ENCODE results near the gene TTC24. TPM values are rescaled to one million over a fixed set of nuclear protein-coding genes. Genes with fewer than 3 reads are reported as not detected.

TTC24 gene
- total and polyA plus RNA-seq, 4 donors, result not detected

DNA sequence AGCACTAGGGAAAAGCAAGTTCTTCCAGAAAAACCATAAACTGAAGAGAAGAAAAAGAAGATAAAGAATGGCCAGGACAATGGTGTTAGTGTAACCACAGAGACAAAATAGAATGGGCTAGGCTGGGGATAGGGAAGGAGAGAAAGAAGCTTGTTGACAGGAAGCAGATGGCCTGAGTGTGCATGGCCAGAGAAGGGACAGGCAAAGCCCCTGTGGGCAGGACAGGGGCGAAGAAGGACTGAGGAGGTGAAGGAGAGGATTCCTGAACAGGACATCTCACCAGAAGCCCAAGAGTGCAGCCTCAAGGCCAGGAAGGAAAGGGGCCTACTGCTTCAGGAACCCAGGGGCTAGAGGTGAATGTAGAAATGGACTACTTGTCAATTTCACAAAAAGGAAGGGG lies 36.5 kb upstream of the TTC24 start:
- Histone ChIP-seq H3K36me3 (ENCODE audit: control insufficient read depth, insufficient read depth, low read length) (peaks cover 2% of the 10 kb centered on the region), H3K27ac (ENCODE audit: low read depth, low read length) (no peak overlapping the region), H3K4me1 (ENCODE audit: control insufficient read depth, insufficient read depth, low read length) (no peaks in the 10 kb centered on the region), H3K4me3 (ENCODE audit: low read depth, low read length) (no peak overlapping the region), H3K9me3 (ENCODE audit: control insufficient read depth, insufficient read depth, low read length) (no peaks in the 10 kb centered on the region), H3K27me3 (ENCODE audit: control insufficient read depth, insufficient read depth, low read length) (no peaks in the 10 kb centered on the region)
- no peak for DNase-seq (ENCODE audit: low read depth in 4 of 6, low spot score in 6 of 6)
- WGBS (ENCODE audit: insufficient coverage), result 71% methylated on average over 1 of the region's 1 CpG

DNA sequence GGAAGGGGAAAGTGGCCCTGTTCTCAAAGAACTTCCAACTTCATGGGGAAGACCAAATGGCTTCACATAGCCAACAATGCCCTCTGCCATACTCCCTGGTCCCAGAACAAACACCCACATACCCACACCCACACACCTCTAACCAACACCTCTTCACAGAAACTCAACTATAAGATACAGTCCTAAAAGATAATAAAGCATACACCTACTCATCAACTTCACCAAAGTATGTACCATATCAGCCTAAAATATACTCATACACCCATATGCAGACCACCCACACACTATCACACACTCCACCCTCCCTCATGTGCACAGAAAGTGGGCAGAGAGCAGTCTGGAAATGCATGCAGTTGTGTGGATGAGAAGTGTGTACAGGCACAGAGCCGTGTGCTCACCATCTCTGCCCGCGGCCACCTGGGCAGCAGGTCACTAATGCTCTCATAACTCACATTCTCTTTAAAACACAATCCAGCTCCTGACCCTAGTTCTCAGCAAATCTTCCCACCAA lies 34.9 kb upstream of the TTC24 start:
- Histone ChIP-seq H3K4me3 (ENCODE audit: low read depth, low read length) (no peak overlapping the region), H3K36me3 (ENCODE audit: control insufficient read depth, insufficient read depth, low read length) (peaks cover 8% of the 10 kb centered on the region), H3K9me3 (ENCODE audit: control insufficient read depth, insufficient read depth, low read length) (no peaks in the 10 kb centered on the region), H3K4me1 (ENCODE audit: control insufficient read depth, insufficient read depth, low read length) (no peaks in the 10 kb centered on the region), H3K27ac (ENCODE audit: low read depth, low read length) (no peak overlapping the region), H3K27me3 (ENCODE audit: control insufficient read depth, insufficient read depth, low read length) (no peaks in the 10 kb centered on the region)
- DNase-seq (ENCODE audit: low read depth in 4 of 6, low spot score in 6 of 6), result no peak
- WGBS (ENCODE audit: insufficient coverage), result 94% methylated on average over 3 of the region's 3 CpGs

DNA sequence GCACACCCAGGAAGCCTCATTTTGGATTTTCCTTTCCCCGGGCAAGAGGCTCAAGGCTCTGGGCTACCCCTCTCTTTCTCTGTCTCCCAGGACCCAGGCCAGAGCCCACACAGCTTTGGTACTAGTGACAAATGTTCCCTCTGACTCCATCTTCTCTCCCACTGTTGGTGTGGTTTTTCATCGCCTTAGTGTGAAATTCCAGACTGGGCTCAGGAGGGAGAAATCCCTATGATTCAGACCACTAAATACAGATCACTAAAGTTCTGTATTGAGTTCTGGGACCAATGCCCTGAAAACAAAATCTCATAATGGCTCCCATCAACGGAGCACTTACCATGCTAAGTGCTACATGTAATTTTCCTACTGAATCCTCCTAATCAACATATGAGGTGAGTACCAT lies 33.3 kb upstream of the TTC24 start:
- Histone ChIP-seq H3K36me3 (ENCODE audit: control insufficient read depth, insufficient read depth, low read length) (peaks cover 8% of the 10 kb centered on the region), H3K4me1 (ENCODE audit: control insufficient read depth, insufficient read depth, low read length) (no peaks in the 10 kb centered on the region), H3K4me3 (ENCODE audit: low read depth, low read length) (no peak overlapping the region), H3K27me3 (ENCODE audit: control insufficient read depth, insufficient read depth, low read length) (no peaks in the 10 kb centered on the region), H3K9me3 (ENCODE audit: control insufficient read depth, insufficient read depth, low read length) (no peaks in the 10 kb centered on the region), H3K27ac (ENCODE audit: low read depth, low read length) (no peak overlapping the region)
- DNase-seq (ENCODE audit: low read depth in 4 of 6, low spot score in 6 of 6), result no peak
- WGBS (ENCODE audit: insufficient coverage), result 100% methylated on average over 1 of the region's 3 CpGs

DNA sequence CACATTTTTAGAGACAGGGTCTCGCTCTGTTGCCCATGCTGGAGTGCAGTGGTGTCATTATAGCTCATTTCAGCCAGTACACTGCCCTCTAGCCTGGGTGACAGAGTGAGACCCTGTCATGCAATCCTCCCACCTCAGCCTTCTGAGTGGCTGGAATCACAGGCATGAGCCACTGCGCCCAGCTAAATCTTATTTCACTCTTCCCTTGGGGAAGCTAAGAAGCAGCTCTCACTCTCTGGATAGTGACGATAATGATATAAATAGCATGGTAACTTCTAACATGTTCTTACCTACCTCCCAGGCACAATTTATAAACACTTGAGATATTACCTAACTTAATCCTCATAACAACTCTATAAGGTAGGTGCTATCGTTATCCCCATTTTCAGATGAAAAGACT lies 32.1 kb upstream of the TTC24 start:
- Histone ChIP-seq H3K9me3 (ENCODE audit: control insufficient read depth, insufficient read depth, low read length) (no peaks in the 10 kb centered on the region), H3K4me1 (ENCODE audit: control insufficient read depth, insufficient read depth, low read length) (no peaks in the 10 kb centered on the region), H3K36me3 (ENCODE audit: control insufficient read depth, insufficient read depth, low read length) (peaks cover 8% of the 10 kb centered on the region), H3K27ac (ENCODE audit: low read depth, low read length) (no peak overlapping the region), H3K27me3 (ENCODE audit: control insufficient read depth, insufficient read depth, low read length) (no peaks in the 10 kb centered on the region), H3K4me3 (ENCODE audit: low read depth, low read length) (no peak overlapping the region)
- DNase-seq (ENCODE audit: low read depth in 4 of 6, low spot score in 6 of 6), result no peak
- WGBS (ENCODE audit: insufficient coverage), result no CpG with 5 or more reads among the region's 4 CpGs

DNA sequence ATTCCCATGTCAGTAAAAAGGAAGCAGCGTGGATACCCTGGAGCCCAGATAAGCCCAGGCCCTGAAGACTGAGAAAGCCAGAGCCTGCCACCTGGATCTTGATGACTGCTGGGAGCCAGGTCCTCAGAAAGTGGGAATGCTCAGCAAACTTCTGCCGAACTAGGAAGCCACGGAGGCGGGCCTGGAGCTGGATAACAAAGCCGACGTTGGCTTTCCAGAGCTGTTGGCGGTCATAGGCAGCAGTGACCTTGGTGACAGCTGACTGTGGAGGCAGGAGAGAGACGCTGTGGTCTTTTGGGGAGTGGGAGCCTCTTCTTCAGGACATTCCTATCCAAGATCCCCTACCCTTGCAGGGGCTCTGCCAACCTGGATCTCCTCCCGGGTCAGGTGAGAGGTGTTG lies 31.5 kb upstream of the TTC24 start:
- no peaks in the 10 kb centered on the region for H3K9me3 ChIP-seq (ENCODE audit: control insufficient read depth, insufficient read depth, low read length)
- H3K36me3 ChIP-seq (ENCODE audit: control insufficient read depth, insufficient read depth, low read length), result peaks cover 8% of the 10 kb centered on the region
- DNase-seq (ENCODE audit: low read depth in 4 of 6, low spot score in 6 of 6), result no peak
- H3K4me1 ChIP-seq (ENCODE audit: control insufficient read depth, insufficient read depth, low read length), result no peaks in the 10 kb centered on the region
- no peaks in the 10 kb centered on the region for H3K27me3 ChIP-seq (ENCODE audit: control insufficient read depth, insufficient read depth, low read length)
- no peak overlapping the region for H3K4me3 ChIP-seq (ENCODE audit: low read depth, low read length)
- 94% methylated on average over 7 of the region's 9 CpGs for WGBS (ENCODE audit: insufficient coverage)
- H3K27ac ChIP-seq (ENCODE audit: low read depth, low read length), result no peak overlapping the region

DNA sequence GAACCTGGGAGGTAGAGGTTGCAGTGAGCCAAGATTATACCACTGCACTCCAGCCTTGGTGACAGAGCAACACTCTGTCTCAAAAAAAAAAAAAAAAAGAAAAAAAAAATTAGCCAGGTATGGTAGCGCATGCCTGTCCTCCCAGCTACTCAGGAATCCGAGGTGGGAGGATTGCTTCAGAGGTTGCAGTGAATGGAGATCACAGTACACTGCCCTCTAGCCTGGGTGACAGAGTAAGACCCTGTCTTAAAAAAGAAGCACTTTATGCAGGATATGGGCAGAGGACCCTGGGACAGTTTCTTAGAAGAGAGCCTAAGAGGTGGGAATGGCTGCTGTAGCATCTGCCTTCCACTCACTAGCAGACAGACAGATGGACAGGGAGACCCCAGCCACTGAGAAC lies 30.1 kb upstream of the TTC24 start:
- H3K27me3 ChIP-seq (ENCODE audit: control insufficient read depth, insufficient read depth, low read length), result no peaks in the 10 kb centered on the region
- no peak overlapping the region for H3K4me3 ChIP-seq (ENCODE audit: low read depth, low read length)
- no peak overlapping the region for H3K27ac ChIP-seq (ENCODE audit: low read depth, low read length)
- no peak for DNase-seq (ENCODE audit: low read depth in 4 of 6, low spot score in 6 of 6)
- H3K9me3 ChIP-seq (ENCODE audit: control insufficient read depth, insufficient read depth, low read length), result no peaks in the 10 kb centered on the region
- peaks cover 3% of the 10 kb centered on the region for H3K4me1 ChIP-seq (ENCODE audit: control insufficient read depth, insufficient read depth, low read length)
- 90% methylated on average over 2 of the region's 2 CpGs for WGBS (ENCODE audit: insufficient coverage)
- peaks cover 8% of the 10 kb centered on the region for H3K36me3 ChIP-seq (ENCODE audit: control insufficient read depth, insufficient read depth, low read length)

DNA sequence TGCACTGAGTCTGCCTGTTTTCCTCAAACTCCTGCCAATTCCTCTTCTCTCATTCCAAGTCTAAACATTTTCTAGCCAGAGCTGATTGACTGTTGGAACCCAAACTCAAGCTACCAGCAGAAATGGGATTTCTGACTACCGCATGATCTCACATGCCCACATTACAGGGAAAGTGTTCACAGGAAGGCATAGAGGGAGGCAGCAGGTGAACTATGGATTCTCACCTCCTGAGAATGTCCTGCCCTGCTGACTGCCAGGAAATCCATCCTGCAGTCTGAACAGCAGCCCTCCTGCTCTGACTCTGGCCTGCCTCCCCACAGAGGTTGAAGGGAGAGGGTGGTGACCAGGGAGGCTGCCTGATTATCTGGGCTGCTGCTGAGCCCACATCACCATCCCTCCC lies 29.7 kb upstream of the TTC24 start:
- peaks cover 8% of the 10 kb centered on the region for H3K36me3 ChIP-seq (ENCODE audit: control insufficient read depth, insufficient read depth, low read length)
- H3K9me3 ChIP-seq (ENCODE audit: control insufficient read depth, insufficient read depth, low read length), result no peaks in the 10 kb centered on the region
- no peak for DNase-seq (ENCODE audit: low read depth in 4 of 6, low spot score in 6 of 6)
- 100% methylated on average over 1 of the region's 1 CpG for WGBS (ENCODE audit: insufficient coverage)
- H3K27me3 ChIP-seq (ENCODE audit: control insufficient read depth, insufficient read depth, low read length), result no peaks in the 10 kb centered on the region
- peaks cover 3% of the 10 kb centered on the region for H3K4me1 ChIP-seq (ENCODE audit: control insufficient read depth, insufficient read depth, low read length)
- H3K27ac ChIP-seq (ENCODE audit: low read depth, low read length), result no peak overlapping the region
- H3K4me3 ChIP-seq (ENCODE audit: low read depth, low read length), result no peak overlapping the region

DNA sequence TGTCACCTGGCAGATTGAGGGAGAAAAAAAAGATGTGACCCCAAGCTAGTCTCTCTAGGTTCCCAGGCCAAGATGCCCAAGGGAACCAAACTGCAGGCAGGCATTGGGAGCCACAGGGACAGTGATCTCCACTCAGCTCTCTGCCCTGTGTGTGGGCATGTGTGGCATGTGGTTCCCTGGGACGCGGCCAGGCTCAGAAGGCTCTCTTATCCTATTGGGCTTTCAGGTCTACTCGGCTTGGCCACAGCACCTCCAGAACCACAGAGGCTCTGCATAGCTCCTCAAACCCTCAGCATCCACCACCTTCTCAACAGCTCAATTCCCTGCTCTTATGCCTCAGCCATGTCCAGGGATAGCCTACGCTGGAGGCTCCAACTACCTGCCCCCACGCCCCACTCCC lies 29.2 kb upstream of the TTC24 start:
- no peaks in the 10 kb centered on the region for H3K9me3 ChIP-seq (ENCODE audit: control insufficient read depth, insufficient read depth, low read length)
- no peaks in the 10 kb centered on the region for H3K27me3 ChIP-seq (ENCODE audit: control insufficient read depth, insufficient read depth, low read length)
- DNase-seq (ENCODE audit: low read depth in 4 of 6, low spot score in 6 of 6), result no peak
- no peak overlapping the region for H3K27ac ChIP-seq (ENCODE audit: low read depth, low read length)
- H3K4me3 ChIP-seq (ENCODE audit: low read depth, low read length), result no peak overlapping the region
- peaks cover 8% of the 10 kb centered on the region for H3K36me3 ChIP-seq (ENCODE audit: control insufficient read depth, insufficient read depth, low read length)
- peaks cover 3% of the 10 kb centered on the region for H3K4me1 ChIP-seq (ENCODE audit: control insufficient read depth, insufficient read depth, low read length)
- 84% methylated on average over 4 of the region's 5 CpGs for WGBS (ENCODE audit: insufficient coverage)

DNA sequence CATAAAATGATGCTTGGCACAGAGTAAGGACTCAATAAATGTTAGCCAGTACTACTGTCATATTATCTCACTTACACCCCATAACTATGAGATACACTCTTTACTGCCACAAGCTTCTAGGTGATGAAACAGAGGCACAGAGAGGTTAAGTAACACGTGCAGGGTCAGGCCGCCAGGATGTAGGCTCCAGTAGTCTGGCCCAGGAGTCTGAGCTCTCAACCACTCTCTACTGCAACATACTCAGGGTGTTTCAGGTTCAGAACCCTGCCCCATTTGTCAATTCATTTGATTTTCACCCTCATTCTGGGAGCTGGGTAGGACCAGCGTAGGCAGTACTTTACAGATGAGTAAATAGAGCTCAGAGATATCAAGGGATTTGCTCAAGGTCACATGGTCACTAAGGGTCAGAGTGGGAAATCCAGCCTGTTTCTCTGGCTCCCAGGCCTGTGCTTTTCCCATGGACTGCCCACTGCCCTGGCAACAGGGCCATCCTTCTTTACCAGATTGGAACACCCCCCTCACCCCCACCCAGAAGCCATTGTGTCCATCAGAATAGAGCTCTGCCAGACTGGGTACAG lies 28.4 kb upstream of the TTC24 start:
- Histone ChIP-seq H3K4me3 (ENCODE audit: low read depth, low read length) (no peak overlapping the region), H3K27me3 (ENCODE audit: control insufficient read depth, insufficient read depth, low read length) (no peaks in the 10 kb centered on the region), H3K27ac (ENCODE audit: low read depth, low read length) (no peak overlapping the region), H3K36me3 (ENCODE audit: control insufficient read depth, insufficient read depth, low read length) (peaks cover 8% of the 10 kb centered on the region), H3K4me1 (ENCODE audit: control insufficient read depth, insufficient read depth, low read length) (peaks cover 3% of the 10 kb centered on the region), H3K9me3 (ENCODE audit: control insufficient read depth, insufficient read depth, low read length) (no peaks in the 10 kb centered on the region)
- WGBS (ENCODE audit: insufficient coverage), result 84% methylated on average over 3 of the region's 3 CpGs
- DNase-seq (ENCODE audit: low read depth in 4 of 6, low spot score in 6 of 6), result no peak

DNA sequence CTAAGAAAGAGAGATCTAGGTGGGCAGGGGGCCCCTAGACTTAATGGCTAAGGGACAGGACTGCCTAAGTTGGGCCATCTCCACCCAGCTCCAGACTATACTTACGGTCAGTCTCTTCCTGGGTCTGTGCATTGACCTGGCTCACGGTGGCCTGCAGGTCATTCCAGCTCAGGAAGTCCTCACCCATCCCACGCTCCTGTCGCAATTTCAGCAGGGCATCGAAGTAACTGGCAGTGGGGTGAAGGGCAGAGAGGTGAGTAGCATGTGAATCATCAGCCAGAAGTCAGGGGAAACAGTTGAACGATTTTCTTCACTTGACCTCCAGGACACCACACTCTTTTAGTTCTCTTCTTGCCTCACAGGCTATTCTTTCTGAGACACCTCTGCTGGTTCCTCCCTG lies 27.7 kb upstream of the TTC24 start:
- Histone ChIP-seq H3K4me1 (ENCODE audit: control insufficient read depth, insufficient read depth, low read length) (peaks cover 3% of the 10 kb centered on the region), H3K36me3 (ENCODE audit: control insufficient read depth, insufficient read depth, low read length) (peaks cover 11% of the 10 kb centered on the region), H3K27me3 (ENCODE audit: control insufficient read depth, insufficient read depth, low read length) (no peaks in the 10 kb centered on the region), H3K27ac (ENCODE audit: low read depth, low read length) (no peak overlapping the region), H3K4me3 (ENCODE audit: low read depth, low read length) (no peak overlapping the region), H3K9me3 (ENCODE audit: control insufficient read depth, insufficient read depth, low read length) (no peaks in the 10 kb centered on the region)
- DNase-seq (ENCODE audit: low read depth in 4 of 6, low spot score in 6 of 6), result no peak
- 96% methylated on average over 4 of the region's 6 CpGs for WGBS (ENCODE audit: insufficient coverage)

Measured in spinal cord (tissue), 10 donors.